GM12878 (cell line): ENCODE results near the gene LIN7A.

Experiments used
- CREM ChIP-seq: IDR thresholded peaks from 2 replicates; pipeline ENCODE4 v1.6.1; 2014; ENCODE audit warnings: antibody characterized with exemption, low read depth
- FOXM1 ChIP-seq: IDR thresholded peaks from 2 replicates; pipeline ENCODE4 v1.6.1; 2012; ENCODE audit warnings: low read depth, mild to moderate bottlenecking, inconsistent platforms, low read length, moderate library complexity
- POLR2A ChIP-seq: IDR thresholded peaks from 2 replicates; pipeline ENCODE4 v1.6.1; 2011; ENCODE audit warnings: low read depth, mild to moderate bottlenecking, low read length
- SUZ12 ChIP-seq: fragments of 200-600 bp; sonication (generic); IDR thresholded peaks from one replicate; pipeline ENCODE4 v1.6.1; 2018; ENCODE audit warnings: antibody characterized with exemption, mild to moderate bottlenecking; ENCODE audit not compliant: unreplicated experiment
- ZNF384 ChIP-seq: IDR thresholded peaks from 2 replicates; pipeline ENCODE4 v1.6.1; 2012; ENCODE audit warnings: low read depth, mild to moderate bottlenecking, low read length, improper control_type of control experiment, borderline replicate concordance

DNA sequence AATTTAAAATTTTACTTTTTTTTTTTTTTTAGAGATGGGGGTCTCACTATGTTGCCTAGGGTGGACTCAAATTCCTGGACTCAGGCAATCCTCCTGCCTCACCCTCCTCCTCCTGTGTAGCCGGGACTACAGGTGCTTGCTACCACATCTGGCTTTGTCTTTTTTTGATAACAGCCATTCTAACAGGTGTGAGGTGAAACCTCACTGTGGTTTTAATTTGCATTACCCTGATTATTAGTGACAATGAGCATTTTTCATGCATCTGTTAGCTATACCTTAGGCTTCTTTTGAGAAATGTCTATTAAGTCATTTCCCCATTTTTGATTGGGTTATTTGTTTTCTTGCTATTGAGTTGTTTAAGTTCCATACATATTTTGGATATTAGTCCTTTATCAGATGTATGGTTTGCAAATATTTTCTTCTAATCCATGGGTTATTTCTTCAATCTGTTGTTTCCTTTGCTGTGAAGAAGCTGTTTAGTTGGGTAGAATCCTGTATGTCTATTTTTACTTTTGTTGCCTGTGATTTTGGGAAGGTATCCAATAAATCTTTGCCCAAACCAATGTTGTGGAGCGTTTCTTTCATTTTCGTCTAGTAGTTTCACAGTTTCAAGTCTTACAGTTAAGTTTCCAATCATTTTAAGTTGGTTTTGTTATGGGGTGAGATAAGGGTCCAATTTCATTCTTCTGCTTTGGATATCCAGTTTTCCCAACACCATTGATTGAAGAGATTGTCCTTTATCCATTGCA lies 134.9 kb downstream of the LIN7A start:
- TF ChIP-seq POLR2A = no peak
- no peak for TF ChIP-seq ZNF384
- TF ChIP-seq FOXM1 = no peak
- no peak for TF ChIP-seq CREM
- no peak for TF ChIP-seq SUZ12
